Breast epithelium (tissue), 3 donors: ENCODE data around the gene CXCR4.

Experiments
- CTCF ChIP-seq, 3 donors: fragments of 450-650 bp; IDR thresholded peaks; one replicate each; pipeline ENCODE4 v1.5.1; 2016 to 2017; ENCODE audit warnings: antibody characterized with exemption in 3 of 3, mild to moderate bottlenecking in 3 of 3, moderate library complexity in 3 of 3
- POLR2A ChIP-seq: fragments of 450-650 bp; IDR thresholded peaks from one replicate; pipeline ENCODE4 v1.6.1; 2016; ENCODE audit warnings: antibody characterized with exemption, mild to moderate bottlenecking, moderate library complexity

GRCh38 chr2:136114382-136114781 lies 3.6 kb downstream of the CXCR4 start:
- TF ChIP-seq POLR2A: no peak
- no peak for TF ChIP-seq CTCF (IDR thresholded peaks at IDR 0.05)
